Neural cell (in vitro differentiated cells): ENCODE results near the gene TTPAL. TPM values are rescaled to one million over a fixed set of nuclear protein-coding genes. Genes with fewer than 3 reads are reported as not detected.

Experiments
- H2AFZ ChIP-seq: fragments of 200-600, 300-800 bp; sonication (generic), shearing (Covaris generic); 2 replicates; pipeline ENCODE4 v1.6.0; 2014; ENCODE audit warnings: low read depth, mild to moderate bottlenecking, antibody characterized with exemption, low read length, moderate library complexity
- H3F3A ChIP-seq: fragments of 200-600 bp; shearing (Covaris generic); 2 replicates; pipeline ENCODE4 v1.6.1; 2016; ENCODE audit warnings: mild to moderate bottlenecking, moderate library complexity, mixed read lengths, antibody characterized with exemption, low read length; ENCODE audit not compliant: insufficient read depth, poor library complexity, severe bottlenecking
- H3K27ac ChIP-seq: fragments of 200-600, 300-800 bp; sonication (generic), shearing (Covaris generic); 2 replicates; pipeline ENCODE4 v1.5.1; 2014; ENCODE audit warnings: mild to moderate bottlenecking, low read length, moderate library complexity
- H3K27me3 ChIP-seq: fragments of 300-800, 200-600 bp; sonication (generic), shearing (Covaris generic); 2 replicates; pipeline ENCODE4 v1.6.0; 2014; ENCODE audit warnings: mild to moderate bottlenecking, low read depth, low read length, moderate library complexity; ENCODE audit not compliant: insufficient read depth
- H3K36me3 ChIP-seq: fragments of 300-800, 200-600 bp; sonication (generic), shearing (Covaris generic); 2 replicates; pipeline ENCODE4 v1.5.1; 2014; ENCODE audit warnings: mild to moderate bottlenecking, antibody characterized with exemption, low read length, moderate library complexity; ENCODE audit not compliant: insufficient read depth
- H3K4me2 ChIP-seq: fragments of 300-800, 200-600 bp; sonication (generic), shearing (Covaris generic); 2 replicates; pipeline ENCODE4 v1.6.0; 2014; ENCODE audit warnings: mild to moderate bottlenecking, low read length
- H3K4me3 ChIP-seq: fragments of 300-800, 200-600 bp; sonication (generic), shearing (Covaris generic); 2 replicates; pipeline ENCODE4 v1.5.1; 2014; ENCODE audit warnings: mild to moderate bottlenecking, low read length, moderate library complexity
- H3K79me2 ChIP-seq: fragments of 200-600 bp; shearing (Covaris generic); replicated peaks from 2 replicates; pipeline ENCODE4 v1.6.0; 2014; ENCODE audit warnings: mild to moderate bottlenecking, low read length, moderate library complexity; ENCODE audit not compliant: insufficient read depth
- H3K9ac ChIP-seq: fragments of 300-800, 200-600 bp; sonication (generic), shearing (Covaris generic); 2 replicates; pipeline ENCODE4 v1.6.1; 2016; ENCODE audit warnings: mild to moderate bottlenecking, low read length, mixed read lengths
- H3K9me2 ChIP-seq: fragments of 200-600 bp; shearing (Covaris generic); 2 replicates; pipeline ENCODE4 v1.6.1; 2016; ENCODE audit warnings: mild to moderate bottlenecking, low read length, mixed read lengths; ENCODE audit not compliant: insufficient read depth
- H3K9me3 ChIP-seq: fragments of 200-600, 300-800 bp; sonication (generic), shearing (Covaris generic); 2 replicates; pipeline ENCODE4 v1.6.1; 2016; ENCODE audit warnings: mild to moderate bottlenecking, mixed run types, low read length, moderate library complexity, mixed read lengths
- H4K20me1 ChIP-seq: fragments of 200-600 bp; shearing (Covaris generic); 2 replicates; pipeline ENCODE4 v1.6.1; 2016; ENCODE audit warnings: mild to moderate bottlenecking, mixed run types; ENCODE audit not compliant: insufficient read depth
- CTCF ChIP-seq: fragments of 450-650 bp; IDR thresholded peaks from 2 replicates; pipeline ENCODE4 v1.5.1; 2014; ENCODE audit warnings: antibody characterized with exemption, mild to moderate bottlenecking, moderate library complexity; ENCODE audit not compliant: poor library complexity, severe bottlenecking
- EP300 ChIP-seq: fragments of 450-650 bp; conservative IDR thresholded peaks from 2 replicates; pipeline ENCODE4 v1.6.1; 2014; ENCODE audit warnings: antibody characterized with exemption, mild to moderate bottlenecking, moderate library complexity; ENCODE audit not compliant: poor library complexity, severe bottlenecking
- EZH2 ChIP-seq: fragments of 200-600, 300-800 bp; shearing (Covaris generic), sonication (generic); IDR thresholded peaks from 2 replicates; pipeline ENCODE4 v1.6.1; 2014; ENCODE audit warnings: antibody characterized with exemption, low read length, borderline replicate concordance, mild to moderate bottlenecking; ENCODE audit not compliant: insufficient read depth, poor library complexity, severe bottlenecking
- MXI1 ChIP-seq: fragments of 450-650 bp; conservative IDR thresholded peaks from 2 replicates; pipeline ENCODE4 v1.6.1; 2014; ENCODE audit warnings: antibody characterized with exemption, mild to moderate bottlenecking; ENCODE audit not compliant: poor library complexity, severe bottlenecking
- POLR2AphosphoS5 ChIP-seq: IDR thresholded peaks from 2 replicates; pipeline ENCODE4 v1.6.1; 2012
- RAD21 ChIP-seq: fragments of 450-650 bp; conservative IDR thresholded peaks from 2 replicates; pipeline ENCODE4 v1.6.1; 2014; ENCODE audit warnings: antibody characterized with exemption, mild to moderate bottlenecking, moderate library complexity
- REST ChIP-seq: IDR thresholded peaks from 2 replicates; pipeline ENCODE4 v1.6.1; 2012; ENCODE audit warnings: borderline replicate concordance
- SMC3 ChIP-seq: fragments of 450-650 bp; conservative IDR thresholded peaks from 2 replicates; pipeline ENCODE4 v1.6.1; 2014; ENCODE audit warnings: antibody characterized with exemption, mild to moderate bottlenecking, moderate library complexity; ENCODE audit not compliant: poor library complexity
- TAF1 ChIP-seq: IDR thresholded peaks from 2 replicates; pipeline ENCODE4 v1.6.1; 2012; ENCODE audit warnings: low read depth
- polyA plus RNA-seq: library from polyadenylated mRNA; depleted of rRNA; stranded (reverse); fragments of >200 nt; gene quantifications from 2 replicates; pipeline ENCODE4 v1.2.3, GENCODE V29; 2014

TTPAL gene
- polyA plus RNA-seq, 1 donor from 2014 or later: 11.2 TPM

- no peak overlapping the region for H2AFZ ChIP-seq
- no peak overlapping the region for H3K9ac ChIP-seq
- no peak overlapping the region for H3K27ac ChIP-seq
- H3K36me3 ChIP-seq: no peaks in the 10 kb centered on the region
- TF ChIP-seq RAD21 (no peak), REST (no peak), SMC3 (no peak)
- H4K20me1 ChIP-seq: no peaks in the 10 kb centered on the region
- H3K9me3 ChIP-seq: no peaks in the 10 kb centered on the region
- no peaks in the 10 kb centered on the region for H3F3A ChIP-seq
- no peaks in the 10 kb centered on the region for H3K9me2 ChIP-seq
- H3K4me3 ChIP-seq: no peak overlapping the region
- H3K79me2 ChIP-seq: no peaks in the 10 kb centered on the region
- no peak overlapping the region for H3K4me2 ChIP-seq
- no peaks in the 10 kb centered on the region for H3K27me3 ChIP-seq
Measured at GRCh38 chr20:44489931-44490330, 14.3 kb downstream of the TTPAL start.

- Histone ChIP-seq H3K27ac (no peak overlapping the region), H3K4me2 (no peak overlapping the region), H3K27me3 (no peaks in the 10 kb centered on the region), H4K20me1 (no peaks in the 10 kb centered on the region), H3K4me3 (no peak overlapping the region), H3K36me3 (no peaks in the 10 kb centered on the region), H3F3A (no peaks in the 10 kb centered on the region), H3K79me2 (no peaks in the 10 kb centered on the region), H3K9ac (no peak overlapping the region), H2AFZ (no peak overlapping the region), H3K9me3 (no peaks in the 10 kb centered on the region), H3K9me2 (no peaks in the 10 kb centered on the region)
- TF ChIP-seq CTCF (no peak), POLR2AphosphoS5 (no peak), TAF1 (no peak), SMC3 (no peak), MXI1 (no peak), EZH2 (no peak), EP300 (no peak), RAD21 (no peak), REST (no peak)
Measured at GRCh38 chr20:44491635-44492395, 16.1 kb downstream of the TTPAL start.
